Measurements from ENCODE around the gene SPATA2L. TPM values are rescaled to one million over a fixed set of nuclear protein-coding genes. Genes with fewer than 3 reads are reported as not detected.
A peak's percentile ranks its signal among the peaks of the same experiment; 100 is the strongest.

SPATA2L gene
- total and polyA plus RNA-seq, 2 of the 13 experiments (the other 11 are each of a cell fraction or from before 2014, with no cell fraction given): 9.1 to 20.7 TPM

DNA sequence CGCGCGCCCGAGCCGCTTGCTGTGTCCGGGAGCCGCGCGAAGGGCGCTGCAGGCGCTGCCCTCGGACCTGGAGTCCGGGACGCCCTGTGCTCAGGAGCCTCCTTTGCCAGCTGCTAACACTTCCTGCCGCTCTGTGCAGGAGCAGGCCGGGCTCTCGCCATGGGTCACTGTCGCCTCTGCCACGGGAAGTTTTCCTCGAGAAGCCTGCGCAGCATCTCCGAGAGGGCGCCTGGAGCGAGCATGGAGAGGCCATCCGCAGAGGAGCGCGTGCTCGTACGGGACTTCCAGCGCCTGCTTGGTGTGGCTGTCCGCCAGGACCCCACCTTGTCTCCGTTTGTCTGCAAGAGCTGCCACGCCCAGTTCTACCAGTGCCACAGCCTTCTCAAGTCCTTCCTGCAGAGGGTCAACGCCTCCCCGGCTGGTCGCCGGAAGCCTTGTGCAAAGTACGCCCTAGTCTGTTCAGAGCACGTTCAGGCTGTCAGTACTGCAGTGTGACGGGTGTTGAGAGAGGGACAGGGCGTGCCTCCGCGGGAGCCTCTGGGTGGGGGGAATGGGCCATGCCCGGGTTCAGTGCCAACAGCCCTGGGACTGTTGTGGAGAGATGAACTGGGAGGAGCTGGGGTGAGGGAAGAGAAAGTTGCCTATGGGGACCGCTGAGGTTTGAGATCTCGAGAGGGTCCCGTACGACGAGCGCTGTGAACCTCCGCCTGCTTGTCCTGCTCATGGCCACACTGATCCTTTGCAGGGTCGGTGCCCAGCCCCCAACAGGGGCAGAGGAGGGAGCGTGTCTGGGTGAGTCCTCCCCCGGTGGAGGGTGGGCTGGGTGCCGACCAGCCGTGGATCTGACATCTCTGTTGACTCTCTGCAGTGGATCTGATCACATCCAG is 21.1 kb upstream of the SPATA2L start:
- CTCF ChIA-PET (ENCODE audit: low intra/inter-chr PET ratio, low total read pairs): no interaction called here
- peak overlapping the region; percentile 97 for H3K9ac ChIP-seq (ENCODE audit: insufficient read depth, low read depth, low read length)
- no peaks in the 10 kb centered on the region for H3K9me3 ChIP-seq (ENCODE audit: low read length)
- DNase-seq (ENCODE audit: low spot score): no peak
- in situ Hi-C loops (cut with HindIII; ENCODE audit: extremely low pct_ligation_motif_present, low pct_unique_long_range_greater_than_20kb): no loop called here
- peak overlapping the region; percentile 72 to 89 (median 82) for H3K4me3 ChIP-seq (replicated peaks in 1 of 3; ENCODE audit: insufficient read depth in 1 of 3, low read depth in 2 of 3, low read length in 3 of 3)
- peaks cover 36% of the 10 kb centered on the region for H3K4me1 ChIP-seq (ENCODE audit: insufficient read depth, low read length)
- POLR2A ChIA-PET: no interaction called here
- intact Hi-C loops (cut with micrococcal nuclease; ENCODE audit: unreplicated experiment): no loop called here
- BruUV-seq (replicated peaks): TSS peak; percentile 58
- WGBS (ENCODE audit: low lambda C conversion rate): 94% methylated on average over 38 of the region's 56 CpGs
- peak overlapping the region; percentile 95 for H3K4me2 ChIP-seq (ENCODE audit: low read depth, low read length)
- FAIRE-seq: no peak
- no peaks in the 10 kb centered on the region; a peak in 1 of 5 replicates for H3K27me3 ChIP-seq (ENCODE audit: control insufficient read depth in 1 of 2, insufficient read depth in 2 of 2, low read length in 2 of 2)
- ATAC-seq: no peak
- peak overlapping the region; percentile 97 for H3K27ac ChIP-seq (ENCODE audit: extremely low read length, insufficient read depth, low read length)
- H3K36me3 ChIP-seq (replicated peaks in 1 of 2; ENCODE audit: control insufficient read depth in 1 of 2, insufficient read depth in 2 of 2, low read length in 2 of 2): peaks cover 15 to 31% of the 10 kb centered on the region in 2 experiments
- H3K79me2 ChIP-seq (ENCODE audit: insufficient read depth, low read length): peaks cover 18% of the 10 kb centered on the region
- H2AFZ ChIP-seq (ENCODE audit: low read length): no peak overlapping the region
- peaks cover 6% of the 10 kb centered on the region; the same call in 1 of the 2 replicates for H4K20me1 ChIP-seq (ENCODE audit: insufficient read depth, low read length)
- TF ChIP-seq NONO (IDR thresholded peaks at IDR 0.05) (no peak), NONO (CRISPR knock-in tag; conservative IDR thresholded peaks at IDR 0.05) (0 out of 2 replicates have a peak, but pooled peaks have one; percentile 24), ZNF326 (CRISPR knock-in tag; IDR thresholded peaks at IDR 0.05; ENCODE audit: borderline replicate concordance) (0 out of 2 replicates have a peak, but pooled peaks have one; percentile 38), AGO1 (IDR thresholded peaks at IDR 0.05; ENCODE audit: low read depth, low read length, poor library complexity, severe bottlenecking) (peak; percentile 61), ZC3H13 (CRISPR knock-in tag; IDR thresholded peaks at IDR 0.05) (0 out of 2 replicates have a peak, but pooled peaks have one; percentile 34), HOXA9 (CRISPR knock-in tag; IDR thresholded peaks at IDR 0.05; ENCODE audit: borderline replicate concordance) (0 out of 2 replicates have a peak, but pooled peaks have one; percentile 31), MED8 (CRISPR knock-in tag; IDR thresholded peaks at IDR 0.05; ENCODE audit: insufficient replicate concordance) (peak; percentile 49), ZNF543 (CRISPR knock-in tag; IDR thresholded peaks at IDR 0.05) (no peak), ZNF614 (CRISPR knock-in tag; IDR thresholded peaks at IDR 0.05; ENCODE audit: borderline replicate concordance) (0 out of 2 replicates have a peak, but pooled peaks have one; percentile 11), ZNF776 (CRISPR knock-in tag; IDR thresholded peaks at IDR 0.05) (0 out of 2 replicates have a peak, but pooled peaks have one; percentile 27), ZNF556 (CRISPR knock-in tag; IDR thresholded peaks at IDR 0.05; ENCODE audit: borderline replicate concordance) (no peak), HES4 (CRISPR knock-in tag; IDR thresholded peaks at IDR 0.05; ENCODE audit: borderline replicate concordance) (0 out of 2 replicates have a peak, but pooled peaks have one; percentile 41), ZBTB38 (CRISPR knock-in tag; IDR thresholded peaks at IDR 0.05) (peak; percentile 74), SMC3 (IDR thresholded peaks at IDR 0.05; ENCODE audit: low read length) (no peak), CHCHD3 (CRISPR knock-in tag; IDR thresholded peaks at IDR 0.05) (peak; percentile 29; the same call in 1 of the 2 replicates), CBX5 (CRISPR knock-in tag; IDR thresholded peaks at IDR 0.05; ENCODE audit: borderline replicate concordance) (0 out of 2 replicates have a peak, but pooled peaks have one; percentile 41), ZNF615 (CRISPR knock-in tag; IDR thresholded peaks at IDR 0.05; ENCODE audit: borderline replicate concordance) (0 out of 2 replicates have a peak, but pooled peaks have one; percentile 36), PRPF4 (IDR thresholded peaks at IDR 0.05; ENCODE audit: low read depth, low read length, poor library complexity, severe bottlenecking) (peak; percentile 20), POLR2A (IDR thresholded peaks at IDR 0.05; ENCODE audit: insufficient read depth in 1 of 2, low read depth in 2 of 2, low read length in 2 of 2) (0 out of 4 replicates have a peak, but pooled peaks of 1 of the 2 experiments have one; percentile 8)
- TF ChIP-seq, protein P1, sequence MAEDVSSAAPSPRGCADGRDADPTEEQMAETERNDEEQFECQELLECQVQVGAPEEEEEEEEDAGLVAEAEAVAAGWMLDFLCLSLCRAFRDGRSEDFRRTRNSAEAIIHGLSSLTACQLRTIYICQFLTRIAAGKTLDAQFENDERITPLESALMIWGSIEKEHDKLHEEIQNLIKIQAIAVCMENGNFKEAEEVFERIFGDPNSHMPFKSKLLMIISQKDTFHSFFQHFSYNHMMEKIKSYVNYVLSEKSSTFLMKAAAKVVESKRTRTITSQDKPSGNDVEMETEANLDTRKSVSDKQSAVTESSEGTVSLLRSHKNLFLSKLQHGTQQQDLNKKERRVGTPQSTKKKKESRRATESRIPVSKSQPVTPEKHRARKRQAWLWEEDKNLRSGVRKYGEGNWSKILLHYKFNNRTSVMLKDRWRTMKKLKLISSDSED (CRISPR knock-in tag; IDR thresholded peaks at IDR 0.05): 0 out of 2 replicates have a peak, but pooled peaks have one; percentile 15
- TF ChIP-seq, protein P2, sequence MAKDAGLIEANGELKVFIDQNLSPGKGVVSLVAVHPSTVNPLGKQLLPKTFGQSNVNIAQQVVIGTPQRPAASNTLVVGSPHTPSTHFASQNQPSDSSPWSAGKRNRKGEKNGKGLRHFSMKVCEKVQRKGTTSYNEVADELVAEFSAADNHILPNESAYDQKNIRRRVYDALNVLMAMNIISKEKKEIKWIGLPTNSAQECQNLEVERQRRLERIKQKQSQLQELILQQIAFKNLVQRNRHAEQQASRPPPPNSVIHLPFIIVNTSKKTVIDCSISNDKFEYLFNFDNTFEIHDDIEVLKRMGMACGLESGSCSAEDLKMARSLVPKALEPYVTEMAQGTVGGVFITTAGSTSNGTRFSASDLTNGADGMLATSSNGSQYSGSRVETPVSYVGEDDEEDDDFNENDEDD (CRISPR knock-in tag; IDR thresholded peaks at IDR 0.05; ENCODE audit: borderline replicate concordance): 0 out of 2 replicates have a peak, but pooled peaks have one; percentile 5
